ENCODE data around the gene LRFN5. TPM values are rescaled to one million over a fixed set of nuclear protein-coding genes. Genes with fewer than 3 reads are reported as not detected.
A peak's percentile ranks its signal among the peaks of the same experiment; 100 is the strongest.
"Not testable (repeated sequence)": the region's sequence is repeated elsewhere in the genome, so short reads cannot be mapped to it uniquely, and the experiment has no call there.

LRFN5 gene
- total RNA-seq, 2 donors from 2014 or later: 0.26 to 0.39 TPM

- no peak overlapping the region for H3K4me3 ChIP-seq
- DNase-seq (ENCODE audit: low spot score): no peak
Measured at GRCh38 chr14:41743140-41743539, 136.5 kb downstream of the LRFN5 start.

DNA sequence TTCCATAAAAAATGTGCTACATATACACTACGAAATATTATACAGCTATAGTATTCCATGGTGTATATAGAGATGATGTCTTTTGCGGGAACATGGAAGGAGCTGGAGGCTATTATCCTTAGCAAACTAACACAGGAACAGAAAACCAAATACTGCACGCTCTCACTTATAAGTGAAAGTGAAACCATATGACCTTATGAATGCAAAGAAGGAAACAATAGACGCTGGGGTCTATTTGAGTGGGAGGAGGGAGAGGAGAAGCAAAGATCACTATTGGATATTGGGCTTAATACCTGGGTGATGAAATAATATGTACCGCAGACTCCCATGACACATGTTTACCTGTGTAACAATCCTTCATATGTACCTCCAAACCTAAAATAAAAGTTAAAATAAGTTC lies 142.8 kb downstream of the LRFN5 start:
- Histone ChIP-seq H3K27me3 (no peaks in the 10 kb centered on the region), H3K9me3 (no peaks in the 10 kb centered on the region), H3K36me3 (no peaks in the 10 kb centered on the region), H3K27ac (no peak overlapping the region), H3K4me1 (no peaks in the 10 kb centered on the region), H3K4me3 (peak overlapping the region; percentile 17 to 26)
- TF ChIP-seq, protein P1, sequence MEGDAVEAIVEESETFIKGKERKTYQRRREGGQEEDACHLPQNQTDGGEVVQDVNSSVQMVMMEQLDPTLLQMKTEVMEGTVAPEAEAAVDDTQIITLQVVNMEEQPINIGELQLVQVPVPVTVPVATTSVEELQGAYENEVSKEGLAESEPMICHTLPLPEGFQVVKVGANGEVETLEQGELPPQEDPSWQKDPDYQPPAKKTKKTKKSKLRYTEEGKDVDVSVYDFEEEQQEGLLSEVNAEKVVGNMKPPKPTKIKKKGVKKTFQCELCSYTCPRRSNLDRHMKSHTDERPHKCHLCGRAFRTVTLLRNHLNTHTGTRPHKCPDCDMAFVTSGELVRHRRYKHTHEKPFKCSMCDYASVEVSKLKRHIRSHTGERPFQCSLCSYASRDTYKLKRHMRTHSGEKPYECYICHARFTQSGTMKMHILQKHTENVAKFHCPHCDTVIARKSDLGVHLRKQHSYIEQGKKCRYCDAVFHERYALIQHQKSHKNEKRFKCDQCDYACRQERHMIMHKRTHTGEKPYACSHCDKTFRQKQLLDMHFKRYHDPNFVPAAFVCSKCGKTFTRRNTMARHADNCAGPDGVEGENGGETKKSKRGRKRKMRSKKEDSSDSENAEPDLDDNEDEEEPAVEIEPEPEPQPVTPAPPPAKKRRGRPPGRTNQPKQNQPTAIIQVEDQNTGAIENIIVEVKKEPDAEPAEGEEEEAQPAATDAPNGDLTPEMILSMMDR (IDR thresholded peaks at IDR 0.05): no peak
- DNase-seq (ENCODE audit: low spot score): no peak

More at GRCh38 chr14:41743140-41743539, 136.5 kb downstream of the LRFN5 start:
- TF ChIP-seq, protein P1 (IDR thresholded peaks at IDR 0.05): no peak
- H3K4me1 ChIP-seq: no peaks in the 10 kb centered on the region
- no peaks in the 10 kb centered on the region for H3K36me3 ChIP-seq
- H3K9me3 ChIP-seq: no peaks in the 10 kb centered on the region
- no peak overlapping the region for H3K27ac ChIP-seq
- H3K27me3 ChIP-seq: no peaks in the 10 kb centered on the region

- not testable (repeated sequence) for DNase-seq (ENCODE audit: low spot score); H3K36me3 ChIP-seq; H3K4me3 ChIP-seq; H3K27me3 ChIP-seq; H3K4me1 ChIP-seq; H3K27ac ChIP-seq; H3K9me3 ChIP-seq
Measured at GRCh38 chr14:41750575-41750974, 143.9 kb downstream of the LRFN5 start.

DNA sequence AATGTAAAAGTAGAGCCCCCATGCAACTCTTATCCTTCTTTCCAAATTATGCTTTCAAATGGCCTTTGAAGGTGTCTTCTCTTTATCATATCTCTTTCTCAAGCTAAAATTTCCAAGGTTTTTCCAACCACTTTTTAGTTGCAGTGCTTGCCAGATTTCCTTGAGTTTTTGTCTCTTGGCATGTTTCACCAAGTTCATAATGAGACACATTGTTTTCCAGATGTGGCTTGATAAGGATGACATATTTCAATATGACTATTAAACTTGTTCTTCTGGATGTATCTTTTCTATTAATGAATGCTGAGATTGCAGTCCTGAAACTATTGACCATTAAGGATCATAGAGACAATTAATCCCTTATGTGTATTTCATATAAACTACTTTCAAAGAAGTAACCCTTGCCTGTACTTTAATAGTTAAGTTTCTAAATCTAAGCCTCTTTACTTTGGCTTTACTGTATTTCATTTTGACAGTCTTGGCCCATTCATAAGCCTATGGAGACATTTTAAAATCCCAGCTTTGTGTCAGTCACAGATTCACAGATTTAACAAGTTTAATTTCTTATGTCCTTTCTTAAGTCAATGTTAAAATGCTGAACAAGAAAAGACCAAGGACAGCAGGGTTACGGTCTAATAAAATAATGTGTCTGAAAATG lies 151.5 kb downstream of the LRFN5 start:
- no peak for DNase-seq (ENCODE audit: low spot score)
- Histone ChIP-seq H3K27me3 (no peaks in the 10 kb centered on the region), H3K27ac (no peak overlapping the region), H3K4me3 (no peak overlapping the region), H3K36me3 (no peaks in the 10 kb centered on the region), H3K4me1 (no peaks in the 10 kb centered on the region), H3K9me3 (no peaks in the 10 kb centered on the region)
- TF ChIP-seq, protein P1 (IDR thresholded peaks at IDR 0.05): no peak

- no peaks in the 10 kb centered on the region for H3K9me3 ChIP-seq
- DNase-seq (ENCODE audit: low spot score): no peak
- TF ChIP-seq, protein P1 (IDR thresholded peaks at IDR 0.05): no peak
Measured at GRCh38 chr14:41761204-41761603, 154.5 kb downstream of the LRFN5 start.

GRCh38 chr14:41766772-41767171 lies 160.1 kb downstream of the LRFN5 start:
- Histone ChIP-seq H3K4me3 (no peak overlapping the region), H3K4me1 (no peaks in the 10 kb centered on the region), H3K36me3 (no peaks in the 10 kb centered on the region), H3K9me3 (no peaks in the 10 kb centered on the region), H3K27me3 (no peaks in the 10 kb centered on the region), H3K27ac (no peak overlapping the region)
- DNase-seq (ENCODE audit: low spot score): no peak
- TF ChIP-seq, protein P1 (IDR thresholded peaks at IDR 0.05): no peak

More at GRCh38 chr14:41761204-41761603, 154.5 kb downstream of the LRFN5 start:
- Histone ChIP-seq H3K36me3 (no peaks in the 10 kb centered on the region), H3K27ac (no peak overlapping the region), H3K27me3 (no peaks in the 10 kb centered on the region), H3K4me3 (no peak overlapping the region), H3K4me1 (no peaks in the 10 kb centered on the region)
